Occipital lobe (tissue), 2 donors: ENCODE data around the gene TMCC2. TPM values are rescaled to one million over a fixed set of nuclear protein-coding genes. Genes with fewer than 3 reads are reported as not detected.
"Not testable (repeated sequence)": the region's sequence is repeated elsewhere in the genome, so short reads cannot be mapped to it uniquely, and the experiment has no call there.

Source experiments
- DNase-seq: peaks from one replicate; lab custom pipeline; 2025; lab: John Stamatoyannopoulos, UW
- total RNA-seq: library from RNA; depleted of rRNA; stranded (reverse); fragments of >200 nt; gene quantifications from one replicate; pipeline ENCODE4 v1.2.3, GENCODE V29; 2014

The TMCC2 gene, protein sequence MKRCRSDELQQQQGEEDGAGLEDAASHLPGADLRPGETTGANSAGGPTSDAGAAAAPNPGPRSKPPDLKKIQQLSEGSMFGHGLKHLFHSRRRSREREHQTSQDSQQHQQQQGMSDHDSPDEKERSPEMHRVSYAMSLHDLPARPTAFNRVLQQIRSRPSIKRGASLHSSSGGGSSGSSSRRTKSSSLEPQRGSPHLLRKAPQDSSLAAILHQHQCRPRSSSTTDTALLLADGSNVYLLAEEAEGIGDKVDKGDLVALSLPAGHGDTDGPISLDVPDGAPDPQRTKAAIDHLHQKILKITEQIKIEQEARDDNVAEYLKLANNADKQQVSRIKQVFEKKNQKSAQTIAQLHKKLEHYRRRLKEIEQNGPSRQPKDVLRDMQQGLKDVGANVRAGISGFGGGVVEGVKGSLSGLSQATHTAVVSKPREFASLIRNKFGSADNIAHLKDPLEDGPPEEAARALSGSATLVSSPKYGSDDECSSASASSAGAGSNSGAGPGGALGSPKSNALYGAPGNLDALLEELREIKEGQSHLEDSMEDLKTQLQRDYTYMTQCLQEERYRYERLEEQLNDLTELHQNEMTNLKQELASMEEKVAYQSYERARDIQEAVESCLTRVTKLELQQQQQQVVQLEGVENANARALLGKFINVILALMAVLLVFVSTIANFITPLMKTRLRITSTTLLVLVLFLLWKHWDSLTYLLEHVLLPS
- total RNA-seq = 45.9 TPM

DNA sequence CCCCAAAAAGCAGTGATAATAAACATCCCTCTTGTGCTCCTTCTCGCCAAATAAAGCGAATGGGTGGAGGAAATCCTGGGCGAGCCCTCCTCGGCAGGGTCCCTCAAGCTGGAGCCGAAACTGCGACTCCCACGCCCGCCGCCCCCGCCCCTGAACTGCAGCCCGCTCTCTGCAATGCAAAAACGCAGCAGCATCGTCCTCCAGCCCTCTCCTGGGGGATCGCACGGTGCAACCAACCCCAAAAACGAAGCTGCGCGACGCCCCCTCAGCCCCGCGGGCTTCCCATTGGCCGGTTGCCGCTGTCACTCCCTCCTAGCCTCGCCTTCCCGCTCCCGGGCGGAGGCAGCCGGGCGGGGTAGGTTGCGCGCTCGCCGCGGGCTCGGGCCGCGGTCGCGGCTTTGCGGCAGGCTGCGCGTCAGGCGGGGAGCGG is at the start of gene TMCC2:
Gene TMCC2, plus strand, starts transcription at position 363 of the 430 bp plus-strand sequence. CDS start 619 bp downstream, outside the sequence.
- DNase-seq = peak; percentile 92

DNA sequence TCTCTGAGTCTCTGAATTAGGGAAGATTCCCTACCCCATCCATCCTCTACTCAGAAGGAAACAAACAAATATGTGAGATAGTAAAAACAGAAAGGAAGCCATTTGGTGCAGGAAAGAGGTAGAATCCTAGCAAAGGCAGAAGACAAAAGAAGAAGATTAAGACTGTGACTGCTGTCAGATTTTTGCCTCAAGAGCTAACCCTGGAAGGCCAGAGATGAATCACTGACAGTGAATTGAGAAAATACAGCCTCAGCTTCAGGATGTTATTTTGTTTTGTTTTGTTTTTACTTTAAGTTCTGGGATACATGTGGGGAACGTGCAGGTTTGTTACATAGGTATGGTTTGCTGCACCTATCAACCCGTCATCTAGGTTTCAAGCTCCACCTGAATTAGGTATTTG is 47.9 kb upstream of the TMCC2 start:
- no peak for DNase-seq

DNA sequence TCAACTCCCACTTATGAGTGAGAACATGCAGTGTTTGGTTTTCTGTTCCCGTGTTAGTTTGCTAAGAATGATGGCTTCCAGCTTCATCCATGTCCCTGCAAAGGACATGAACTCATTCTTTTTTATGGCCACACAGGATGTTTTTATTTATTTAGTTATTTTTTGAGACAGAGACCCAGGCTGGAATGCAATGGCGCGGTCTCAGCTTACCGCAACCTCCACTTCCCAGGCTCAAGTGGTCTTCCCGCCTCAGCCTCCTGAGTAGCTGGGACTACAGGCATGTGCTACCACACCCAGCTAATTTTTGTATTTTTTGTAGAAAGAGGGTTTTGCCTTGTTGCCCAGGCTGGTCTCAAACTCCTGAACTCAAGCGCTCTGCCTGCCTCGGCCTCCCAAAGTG is 47.4 kb upstream of the TMCC2 start:
- not testable (repeated sequence) for DNase-seq

DNA sequence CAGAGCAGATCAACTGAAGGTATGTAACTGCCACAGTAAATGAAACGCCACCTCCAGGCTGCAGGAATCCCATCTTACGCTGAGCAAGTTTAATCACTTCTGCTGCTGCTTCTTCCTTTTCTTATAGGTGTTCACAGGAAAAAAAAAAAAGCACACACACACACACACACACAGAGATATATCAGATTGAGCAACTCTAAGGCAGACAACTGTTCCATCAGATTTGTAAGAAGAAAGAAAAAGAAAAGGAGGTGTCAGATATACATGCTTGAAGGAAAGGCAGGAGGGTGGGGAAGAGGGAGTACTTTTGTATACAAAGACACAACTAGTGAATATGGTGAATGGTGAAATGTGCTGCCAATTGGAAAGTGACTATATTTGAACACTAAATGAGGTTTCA is 44.8 kb upstream of the TMCC2 start:
- no peak for DNase-seq

DNA sequence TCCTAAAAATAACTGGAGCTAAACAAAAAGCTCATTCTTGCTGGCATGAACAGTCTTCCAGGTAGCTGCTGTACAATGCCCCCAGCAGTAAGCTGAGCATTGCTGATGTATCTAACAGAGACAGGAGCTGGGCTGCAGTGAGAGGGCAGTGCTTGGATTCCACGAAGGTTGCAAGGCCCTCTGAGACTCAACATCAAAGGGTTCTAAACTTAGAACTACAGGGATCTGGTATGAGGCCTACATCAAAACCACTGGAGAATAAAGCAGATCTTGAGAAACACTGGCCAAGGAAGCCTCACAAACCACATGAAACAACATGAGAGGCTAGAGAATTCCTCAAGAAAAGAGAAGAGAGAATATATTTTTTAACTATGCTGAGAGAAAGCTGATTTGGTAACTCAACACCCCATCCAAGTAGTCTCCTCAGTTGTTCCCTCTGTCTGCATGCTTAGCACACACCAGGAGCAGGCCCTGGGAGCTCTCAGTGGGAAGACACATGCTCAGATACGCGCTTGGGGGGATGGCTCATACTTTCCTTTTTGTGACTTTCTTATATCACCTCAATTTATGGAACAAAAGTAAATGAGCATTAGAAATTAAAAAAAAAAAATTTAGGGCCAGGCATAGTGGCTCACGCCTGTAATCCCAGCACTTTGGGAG is 43.9 kb upstream of the TMCC2 start:
- DNase-seq = no peak

DNA sequence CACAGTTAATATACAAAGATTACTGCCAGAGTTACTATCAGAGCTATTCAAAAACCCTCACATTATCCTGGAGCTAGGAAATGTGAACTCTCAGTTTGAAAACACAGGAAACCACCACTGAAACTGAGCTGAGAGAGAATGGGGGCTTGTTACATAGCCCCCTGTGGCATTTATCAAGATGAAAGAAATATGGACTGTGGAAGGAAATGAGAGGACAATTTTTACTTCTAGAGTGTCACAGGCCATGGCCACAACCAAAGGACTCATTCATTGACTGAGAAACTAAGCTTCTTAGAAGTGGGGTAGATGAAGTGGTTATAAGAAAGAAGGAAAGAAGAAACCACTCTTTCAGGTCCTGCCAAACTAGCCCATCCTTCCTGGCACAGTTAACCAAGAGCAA is 41.6 kb upstream of the TMCC2 start:
- no peak for DNase-seq

DNA sequence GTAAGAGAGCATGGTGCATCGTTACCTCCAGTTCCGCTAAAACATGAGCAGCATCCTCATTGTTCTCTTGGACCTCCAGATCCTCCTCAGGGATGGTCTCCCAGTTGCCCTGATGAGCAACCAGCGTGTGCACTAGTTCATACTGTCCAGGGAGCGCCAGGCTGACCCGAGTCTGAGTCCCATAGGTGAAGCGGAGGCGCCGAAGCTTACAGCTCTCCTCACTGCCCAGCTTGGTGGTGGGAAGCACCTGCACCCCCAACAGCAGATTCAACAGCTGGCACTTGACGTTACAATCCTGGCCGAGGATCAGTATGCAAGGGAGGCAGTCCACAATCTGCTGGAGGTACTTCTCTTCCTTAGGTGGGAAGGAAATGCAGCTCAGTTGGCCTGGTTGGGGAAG is 40.3 kb upstream of the TMCC2 start:
- DNase-seq = no peak

DNA sequence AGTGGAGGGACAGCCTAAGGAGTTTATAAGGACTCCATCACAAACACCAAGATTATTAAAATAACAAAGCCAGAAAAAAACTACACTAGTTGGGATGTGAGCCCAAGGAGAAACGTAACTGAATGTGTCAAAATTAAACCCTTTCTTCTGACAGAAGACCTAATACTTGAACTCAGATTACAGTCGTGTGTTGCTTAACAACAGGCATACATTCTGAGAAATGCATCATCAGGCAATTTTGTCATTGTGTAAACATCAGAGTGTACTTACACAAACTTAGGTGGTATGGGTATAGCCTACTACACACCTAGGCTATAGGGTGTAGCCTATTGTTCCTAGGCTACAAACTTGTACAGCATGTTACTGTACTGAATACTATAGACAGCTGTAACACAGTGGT is 39.6 kb upstream of the TMCC2 start:
- no peak for DNase-seq

DNA sequence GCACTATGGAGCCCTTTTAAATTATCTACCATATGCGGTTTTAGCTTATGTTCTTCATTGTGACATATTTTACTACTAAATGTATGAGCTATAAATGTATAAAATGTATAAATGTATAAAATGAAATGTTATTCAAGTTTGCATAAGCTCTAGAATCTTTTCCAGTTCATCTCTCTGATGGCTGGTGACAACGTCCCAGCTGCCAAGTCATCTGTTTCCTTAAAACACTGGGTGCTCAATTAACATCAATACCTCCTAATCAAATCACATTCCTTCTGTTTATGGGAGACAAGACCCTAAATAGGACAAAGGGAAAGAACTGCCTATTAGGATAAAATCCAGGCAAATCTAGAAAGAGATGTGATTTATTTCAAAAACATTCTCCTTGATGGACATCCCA is 39.1 kb upstream of the TMCC2 start:
- no peak for DNase-seq

DNA sequence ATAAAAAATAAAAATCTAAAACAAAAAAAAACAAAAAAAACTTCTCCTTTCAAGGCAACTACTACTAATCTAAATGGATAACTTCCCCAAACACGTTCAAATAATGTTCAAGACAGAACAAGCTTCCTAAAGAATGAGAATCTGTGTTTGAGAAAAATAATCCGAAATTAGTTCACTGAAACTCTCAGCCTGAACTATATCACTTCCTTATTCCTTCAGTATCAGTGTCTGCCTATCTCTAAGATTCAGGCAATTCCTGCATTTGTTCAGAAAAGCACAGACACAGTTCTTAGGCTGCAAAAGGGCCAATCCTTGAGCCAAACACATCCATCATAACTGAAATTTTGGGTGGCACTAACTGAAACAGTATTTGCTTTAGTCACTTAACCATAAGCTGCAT is 38.6 kb upstream of the TMCC2 start:
- DNase-seq = no peak

DNA sequence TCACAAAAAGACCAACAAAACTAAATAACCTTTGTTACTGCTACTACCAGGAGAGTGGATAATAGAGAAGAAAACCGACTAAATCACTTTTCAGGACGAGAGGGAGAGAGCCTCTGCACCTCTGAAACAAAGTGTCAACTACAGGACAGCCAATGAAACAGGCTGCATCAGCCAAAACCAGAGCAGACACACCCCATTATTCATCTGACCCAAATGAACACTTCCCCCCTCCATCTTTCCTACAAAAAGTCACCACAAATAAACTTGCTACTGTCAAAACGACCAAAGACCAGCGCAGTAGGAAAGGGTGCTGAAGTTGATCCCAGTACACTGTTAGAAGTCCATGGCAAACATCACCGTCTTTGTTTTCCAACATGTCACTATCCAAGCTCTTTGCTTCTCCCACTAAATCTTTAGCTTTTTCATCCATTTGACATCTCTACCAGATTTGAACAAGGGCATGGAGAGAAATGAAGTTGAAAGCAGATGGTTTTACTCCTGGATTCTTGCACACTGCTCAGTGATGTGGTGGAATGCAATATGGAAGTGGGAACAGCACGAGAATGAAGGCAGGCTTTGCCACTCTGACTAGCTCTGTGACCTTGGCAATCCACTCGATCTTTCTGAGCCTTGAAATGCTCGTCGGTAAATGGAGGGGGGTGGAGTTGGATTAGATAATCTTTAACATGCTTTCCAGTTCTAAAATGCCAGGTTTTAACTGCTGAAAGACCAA is 36.7 kb upstream of the TMCC2 start:
- no peak for DNase-seq

DNA sequence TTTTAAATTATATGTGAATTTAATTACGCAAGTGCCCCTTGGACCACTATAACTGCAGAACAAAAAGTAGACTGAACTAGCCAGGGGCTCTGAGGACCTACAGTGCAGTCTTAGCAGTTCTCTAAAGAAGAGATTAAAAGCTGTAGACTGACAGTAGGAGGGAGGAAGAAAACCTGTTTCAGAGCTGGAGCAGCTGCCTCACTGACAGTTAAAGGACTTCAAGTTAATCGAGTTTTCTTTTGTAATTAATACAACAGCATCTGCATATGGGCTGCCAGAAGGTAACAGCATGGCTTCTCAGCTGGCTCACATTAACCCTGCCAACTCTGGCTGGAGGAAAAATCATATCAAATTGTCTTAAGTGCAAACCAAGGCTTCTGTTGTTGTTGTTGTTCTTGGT is 36.1 kb upstream of the TMCC2 start:
- no peak for DNase-seq

DNA sequence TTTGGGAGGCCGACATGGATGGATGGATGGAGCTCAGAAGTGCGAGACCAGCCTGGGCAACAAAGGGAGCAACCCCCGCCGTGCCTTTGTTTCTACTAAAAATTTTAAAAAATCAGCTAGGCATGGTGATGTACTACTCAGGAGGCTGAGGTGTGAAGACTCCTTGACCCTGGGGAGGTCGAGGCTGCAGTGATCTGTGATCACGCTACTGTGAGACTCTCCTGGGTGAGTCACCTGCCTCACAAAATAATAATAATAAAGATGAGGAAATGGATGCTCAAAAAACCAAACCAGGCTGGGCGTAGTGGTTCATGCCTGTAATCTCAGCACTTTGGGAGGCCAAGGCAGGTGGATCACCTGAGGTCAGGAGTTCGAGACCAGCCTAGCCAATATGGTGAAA is 35.5 kb upstream of the TMCC2 start:
- no peak for DNase-seq

DNA sequence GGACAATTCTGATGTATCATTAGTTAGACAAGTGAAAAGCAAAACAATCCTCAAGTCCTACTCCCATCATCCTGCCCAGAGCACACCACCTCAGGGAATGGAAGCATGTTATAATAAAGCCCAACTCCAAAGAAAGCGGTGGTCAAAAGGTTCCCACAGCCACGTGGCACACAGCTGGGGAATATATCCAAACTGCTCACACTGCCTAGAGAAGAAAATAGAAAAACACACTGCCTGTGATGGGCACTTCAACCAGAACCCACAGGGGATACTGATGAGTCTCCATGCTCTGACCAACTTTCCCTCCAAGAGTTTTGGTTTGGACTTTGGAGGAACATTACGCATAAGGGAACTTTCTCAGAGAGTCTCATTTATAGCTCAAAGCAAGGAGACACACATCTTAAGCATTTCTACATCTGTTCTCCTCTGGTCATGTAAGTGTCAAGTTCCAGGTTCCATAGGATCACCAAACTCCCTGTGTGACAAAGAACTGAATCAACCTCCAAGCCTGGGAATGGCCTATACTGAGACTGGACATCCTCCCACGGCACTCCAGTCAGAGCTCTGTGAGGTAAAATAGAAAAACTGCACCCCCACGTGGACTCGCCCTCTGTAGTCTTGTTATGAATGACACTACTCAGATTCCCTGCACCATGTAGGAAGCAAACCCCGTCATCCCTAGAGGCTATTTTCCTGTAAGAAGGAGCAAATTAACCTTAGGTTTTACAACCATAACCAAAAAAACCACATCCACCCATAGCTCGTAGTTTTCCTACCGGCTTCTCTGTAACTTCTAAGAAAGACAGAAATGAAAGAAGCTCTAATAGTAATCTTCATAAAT is 28.4 kb upstream of the TMCC2 start:
- DNase-seq = no peak

DNA sequence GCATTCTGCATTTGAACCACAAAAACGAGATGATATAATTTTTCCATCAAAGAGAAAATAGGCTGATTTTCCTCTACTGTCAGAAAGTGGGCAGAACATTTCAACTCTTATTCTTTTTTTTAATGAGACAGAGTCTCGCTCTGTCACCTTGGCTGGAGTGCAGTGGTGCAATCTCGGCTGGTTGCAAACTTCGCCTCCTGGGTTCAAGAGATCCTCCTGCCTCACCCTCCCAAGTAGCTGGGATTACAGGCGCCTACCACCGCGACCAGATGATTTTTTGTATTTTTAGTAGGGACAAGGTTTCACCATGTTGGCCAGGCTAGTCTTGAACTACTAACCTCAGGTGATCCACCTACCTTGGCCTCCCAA is 27.8 kb upstream of the TMCC2 start:
- DNase-seq = no peak

DNA sequence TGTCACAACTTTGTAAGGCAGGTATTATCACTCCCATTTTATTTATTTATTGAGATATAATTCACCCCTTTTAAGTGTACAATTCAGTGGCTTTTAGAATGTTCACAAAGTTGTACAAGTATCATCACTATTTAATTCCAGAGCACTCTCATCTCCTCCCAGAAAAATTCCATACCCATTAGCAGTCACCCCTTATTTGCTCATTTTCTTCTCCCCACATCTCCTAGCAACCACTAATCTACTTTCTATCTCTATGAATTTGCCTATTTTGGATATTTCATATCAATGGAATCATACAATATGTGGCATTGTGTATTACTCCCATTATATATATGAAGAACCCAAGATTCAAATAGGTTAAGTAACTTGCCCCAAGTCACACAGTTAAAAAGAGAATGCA is 23.2 kb upstream of the TMCC2 start:
- DNase-seq = no peak

DNA sequence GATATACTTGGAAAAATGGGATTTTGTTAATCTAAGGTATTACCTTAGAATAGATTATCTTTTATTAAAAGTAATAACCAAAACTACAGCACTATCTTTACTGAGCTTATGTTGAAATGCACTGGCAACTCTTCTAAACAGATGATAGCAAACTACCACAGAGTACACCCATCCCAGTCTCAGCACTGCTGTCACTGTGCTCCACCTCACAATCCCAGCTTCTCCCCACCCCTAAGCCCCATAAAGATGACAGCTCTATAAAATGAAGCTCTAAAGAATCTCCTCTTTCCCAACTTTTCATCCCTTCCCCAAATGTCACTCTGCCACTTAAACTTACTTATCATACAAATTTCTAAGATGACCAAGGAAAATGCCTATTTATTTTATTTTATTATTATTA is 22.7 kb upstream of the TMCC2 start:
- DNase-seq = no peak

DNA sequence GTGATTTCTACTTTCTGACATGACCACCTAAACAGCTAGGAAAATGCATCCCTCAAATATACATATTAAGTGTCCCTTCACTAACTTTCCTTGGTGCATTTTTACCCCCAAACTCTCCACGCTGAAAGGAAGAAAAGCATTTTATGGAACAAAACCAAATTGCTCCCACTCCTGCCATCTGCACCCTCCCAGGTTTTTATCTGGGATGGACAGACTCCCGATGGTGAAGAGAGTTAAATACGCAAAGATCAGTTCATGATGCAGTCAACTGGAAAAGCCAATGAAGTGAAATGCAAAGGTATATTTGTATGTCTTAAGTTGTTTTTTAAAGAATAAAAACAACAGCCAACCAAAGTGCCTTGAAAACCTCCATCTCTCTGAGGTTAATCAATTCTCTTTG is 18.9 kb upstream of the TMCC2 start:
- DNase-seq = no peak

DNA sequence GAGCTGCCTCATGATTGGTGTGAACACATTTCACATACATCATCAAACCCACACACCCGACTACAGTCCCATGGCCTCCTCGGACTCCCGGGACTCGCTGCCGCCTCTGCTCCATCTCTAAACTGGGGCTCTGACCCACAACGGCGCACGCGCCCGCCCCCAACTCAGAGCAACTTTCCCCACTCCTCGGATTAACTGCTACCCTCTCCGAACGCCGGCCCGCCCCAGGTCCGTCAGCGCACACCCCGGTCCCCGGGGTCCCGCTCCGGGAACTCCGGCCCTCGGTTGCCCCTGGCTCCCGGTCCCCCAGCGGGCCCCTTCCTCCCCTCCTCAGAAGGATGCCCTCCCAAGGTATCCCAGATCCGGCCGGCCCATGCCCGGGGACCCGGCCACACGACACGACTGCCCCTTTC is 17.0 kb upstream of the TMCC2 start:
- DNase-seq = no peak

DNA sequence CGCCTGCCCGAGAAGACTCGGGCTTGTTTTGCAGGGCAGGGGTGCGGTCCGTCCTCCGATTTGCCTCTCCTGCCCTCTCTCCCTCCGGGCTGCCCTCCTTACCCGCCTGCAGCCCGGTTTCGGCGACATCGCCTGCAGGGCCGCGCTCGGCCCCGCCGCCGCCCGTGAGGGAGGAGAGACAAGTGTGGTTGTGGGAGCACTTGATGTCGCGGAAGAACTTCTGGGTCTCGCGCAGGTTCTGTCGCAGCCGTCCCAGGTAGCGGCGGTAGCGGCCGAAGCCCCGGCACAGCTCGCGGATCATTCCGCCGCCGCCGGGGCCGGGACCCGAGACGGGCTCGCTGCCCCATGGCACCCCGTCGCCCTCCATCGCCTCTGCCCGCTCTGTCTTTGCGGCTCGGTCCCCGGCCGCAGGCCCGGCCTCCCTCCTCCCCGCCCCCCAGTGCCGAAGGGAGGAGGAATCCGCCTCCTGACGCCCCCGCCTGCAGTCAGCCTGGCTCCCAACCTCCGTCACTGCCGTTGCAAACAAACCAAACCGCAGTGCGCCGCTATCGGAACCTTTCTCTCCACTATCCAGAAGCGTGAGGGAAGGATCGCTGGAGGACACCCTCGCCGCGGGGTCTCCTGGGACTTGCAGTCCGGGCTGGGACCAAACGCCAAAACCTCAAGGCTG is 16.4 kb upstream of the TMCC2 start, which contains the start of gene DSTYK:
Gene DSTYK, minus strand, starts transcription at position 534 of the 670 bp plus-strand sequence. Its CDS starts 167 bp downstream, at position 367.
- DNase-seq = peak; percentile 95
